IPS DF 19.7 (cell line): ENCODE measurements around the gene SNTG2.
"Not testable (repeated sequence)": the region's sequence is repeated elsewhere in the genome, so short reads cannot be mapped to it uniquely, and the experiment has no call there.

Experiments used
- DNase-seq: peaks from one replicate; pipeline ENCODE4 v3.0.0-alpha.2; 2013; ENCODE audit warnings: low read depth, low spot score

Gene SNTG2

GRCh38 chr2:1407950-1408675, 457.5 kb downstream of the SNTG2 start:
- no peak for DNase-seq

DNA sequence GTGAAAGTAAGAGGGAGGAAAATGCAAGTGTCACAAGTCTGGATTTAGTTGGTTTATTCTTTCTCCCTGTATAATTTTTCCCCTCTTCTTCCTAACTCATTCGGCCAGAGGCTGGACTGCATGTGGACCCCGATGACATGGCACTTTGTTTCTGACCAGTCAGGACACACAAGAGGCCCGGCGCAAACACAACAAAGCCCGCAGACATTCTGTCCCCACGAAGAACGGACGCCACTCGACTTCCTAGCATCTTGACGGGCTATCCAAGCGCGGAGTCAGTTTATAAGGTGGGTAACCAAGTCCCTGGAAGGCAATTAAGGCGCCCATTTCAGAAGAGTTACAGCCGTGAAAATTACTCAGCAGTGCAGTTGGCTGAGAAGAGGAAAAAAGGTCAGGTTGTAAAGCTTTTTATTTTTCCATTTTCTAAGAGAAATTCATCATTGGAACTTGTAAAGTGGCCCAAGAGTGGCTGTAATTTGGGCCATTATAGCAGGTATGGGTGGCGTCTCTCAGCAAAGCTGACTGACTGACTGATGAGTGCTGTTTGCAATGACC, 462.6 kb downstream of the SNTG2 start, which contains the start of gene TPO:
Gene TPO (plus strand): TSS at position 308 of the 555 bp plus-strand sequence. CDS start 946 bp downstream, outside the sequence.
- no peak for DNase-seq

DNA sequence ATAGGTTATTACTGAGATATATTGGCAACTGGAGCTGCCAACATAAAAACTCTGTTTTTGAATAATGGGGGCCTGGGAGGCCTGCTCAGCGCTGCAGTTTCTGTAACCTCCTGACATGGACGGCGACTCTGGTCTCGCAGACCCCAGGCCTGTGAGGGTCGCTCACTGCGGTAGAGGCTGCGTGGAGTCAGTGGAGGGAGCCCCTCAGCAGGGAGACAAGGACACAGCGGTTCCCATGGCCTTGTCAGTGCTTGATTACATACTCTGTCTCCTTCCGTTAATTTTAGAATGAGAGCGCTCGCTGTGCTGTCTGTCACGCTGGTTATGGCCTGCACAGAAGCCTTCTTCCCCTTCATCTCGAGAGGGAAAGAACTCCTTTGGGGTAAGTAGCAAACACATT, 463.5 kb downstream of the SNTG2 start:
- DNase-seq: no peak

- DNase-seq: not testable (repeated sequence)
Measured at GRCh38 chr2:1414901-1415300, 464.3 kb downstream of the SNTG2 start.

DNA sequence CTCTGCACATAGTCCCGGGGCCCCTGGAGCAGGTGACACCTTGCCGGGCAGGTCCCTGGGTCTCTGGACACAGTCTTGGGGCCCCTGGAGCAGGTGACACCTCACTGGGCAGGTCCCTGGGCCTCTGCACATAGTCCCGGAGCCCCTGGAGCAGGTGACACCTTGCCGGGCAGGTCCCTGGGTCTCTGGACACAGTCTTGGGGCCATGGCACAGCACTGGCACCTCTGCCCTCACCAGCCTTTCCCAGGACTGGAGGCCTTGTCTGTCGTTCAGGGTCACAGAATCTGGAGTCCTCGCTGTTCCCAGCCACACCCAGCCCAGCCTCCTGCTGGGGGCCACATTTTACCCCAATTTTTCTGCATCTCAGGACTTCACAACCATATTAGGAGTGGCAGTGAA, 464.9 kb downstream of the SNTG2 start:
- DNase-seq: no peak
